Activated CD8-positive, alpha-beta memory T cell treated with anti-CD3 and anti-CD28 coated beads, Interleukin-2, amount 50 U/mL, for 1 hour (primary cell): ENCODE data around the gene TPM4.
A peak's percentile ranks its signal among the peaks of the same experiment; 100 is the strongest.
"Not testable (repeated sequence)": the region's sequence is repeated elsewhere in the genome, so short reads cannot be mapped to it uniquely, and the experiment has no call there.

ENCODE experiments used
- DNase-seq: peaks from one replicate; pipeline ENCODE4 v3.0.0-alpha.2; 2020; ENCODE audit errors: extremely low read depth

Gene TPM4

DNA sequence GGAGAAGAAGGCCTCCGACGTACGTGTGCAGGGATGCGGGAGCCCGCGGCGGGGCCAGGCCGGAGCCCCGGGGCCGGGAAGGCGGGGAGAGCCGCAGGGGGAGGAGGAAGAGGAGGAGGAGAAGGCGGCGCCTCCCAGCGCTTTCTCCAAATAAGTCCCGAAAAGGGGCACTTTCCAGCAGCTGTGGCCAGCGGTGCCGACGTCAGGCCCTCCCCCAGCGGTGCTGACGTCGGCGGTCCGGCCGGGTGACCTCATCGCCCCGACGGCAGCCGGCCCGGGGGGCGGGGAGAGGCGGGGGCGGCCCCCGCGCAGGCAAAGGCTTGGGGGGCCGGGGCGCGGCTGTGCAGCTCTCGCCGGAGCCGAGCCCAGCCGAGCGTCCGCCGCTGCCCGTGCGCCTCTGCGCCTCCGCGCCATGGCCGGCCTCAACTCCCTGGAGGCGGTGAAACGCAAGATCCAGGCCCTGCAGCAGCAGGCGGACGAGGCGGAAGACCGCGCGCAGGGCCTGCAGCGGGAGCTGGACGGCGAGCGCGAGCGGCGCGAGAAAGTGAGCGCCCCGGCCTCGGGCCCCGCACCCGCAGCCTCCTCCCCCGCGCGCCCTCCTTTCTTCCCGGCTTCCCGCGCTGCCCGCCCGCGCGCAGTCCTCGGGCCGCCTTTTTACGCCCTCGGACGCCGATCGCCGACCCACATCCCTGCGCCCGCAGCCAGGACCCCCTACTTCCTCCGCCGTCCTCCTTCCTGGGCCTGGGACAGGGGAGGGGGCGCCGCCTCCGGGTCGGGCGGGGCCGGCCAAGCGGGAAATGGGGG is at the start of gene TPM4:
TSS of gene TPM4 (plus strand) at position 342 of the 804 bp plus-strand sequence. CDS start at position 413, 71 bp downstream.
- DNase-seq = peak; percentile 77

GRCh38 chr19:16026756-16027155 is 49.5 kb upstream of the TPM4 start:
- no peak for DNase-seq

GRCh38 chr19:16027528-16027927 is 48.8 kb upstream of the TPM4 start:
- no peak for DNase-seq

DNA sequence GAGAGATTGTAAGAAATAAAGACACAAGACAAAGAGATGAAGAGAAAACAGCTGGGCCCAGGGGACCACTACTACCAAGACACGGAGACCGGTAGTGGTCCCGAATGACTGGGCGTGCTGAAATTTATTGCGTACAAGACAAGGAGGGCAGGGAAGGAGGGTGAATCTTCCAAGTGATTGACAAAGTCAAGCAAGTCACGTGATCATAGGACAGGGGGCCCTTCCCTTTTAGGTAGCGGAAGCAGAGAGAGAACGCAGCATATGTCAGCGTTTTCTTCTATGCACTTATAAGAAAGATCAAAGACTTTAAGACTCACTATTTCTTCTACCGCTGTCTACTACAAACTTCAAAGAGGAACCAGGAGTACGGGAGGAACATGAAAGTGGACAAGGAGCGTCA is 46.1 kb upstream of the TPM4 start:
- DNase-seq = not testable (repeated sequence)

DNA sequence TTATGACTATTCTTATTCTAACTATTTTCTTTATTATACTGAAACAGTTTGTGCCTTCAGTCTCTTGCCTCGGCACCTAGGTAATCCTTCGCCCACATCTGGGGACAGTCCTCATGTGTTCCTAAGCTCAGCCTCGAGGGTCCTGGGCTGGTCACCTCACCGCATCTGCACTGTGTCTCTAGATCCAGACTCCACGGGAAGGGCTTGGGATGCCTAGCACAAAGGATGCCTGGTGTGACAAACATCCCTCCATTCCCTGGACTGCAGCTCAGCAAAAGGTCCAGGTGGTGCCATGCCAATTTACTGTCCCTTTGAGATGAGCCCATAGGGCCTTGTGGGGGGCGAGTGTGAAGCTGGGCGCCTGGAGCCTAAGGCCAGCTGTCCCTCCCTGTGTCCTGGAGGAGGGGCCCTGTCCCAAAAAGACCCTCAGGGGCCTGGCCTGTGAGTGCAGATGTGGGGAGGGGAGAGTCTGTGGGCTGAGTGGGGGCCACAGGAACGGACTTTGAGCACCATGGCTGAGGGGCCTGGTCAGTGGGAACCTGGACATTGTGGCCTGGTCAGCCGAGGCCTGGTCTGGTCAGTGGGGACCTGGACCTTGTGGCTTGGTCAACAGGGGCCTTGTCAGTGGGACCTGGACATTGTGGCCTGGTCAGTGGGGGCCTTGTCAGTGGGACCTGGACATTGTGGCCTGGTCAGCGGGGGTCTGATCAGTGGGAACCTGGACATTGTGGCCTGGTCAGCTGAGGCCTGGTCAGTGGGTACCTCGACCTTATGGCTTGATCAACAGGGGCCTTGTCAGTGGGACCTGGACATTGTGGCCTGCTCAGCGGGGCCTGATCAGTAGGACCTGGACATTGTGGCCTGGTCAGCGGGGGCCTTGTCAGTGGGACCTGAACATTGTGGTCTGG is 45.1 kb upstream of the TPM4 start:
- no peak for DNase-seq

GRCh38 chr19:16031872-16032200 is 44.5 kb upstream of the TPM4 start:
- no peak for DNase-seq

DNA sequence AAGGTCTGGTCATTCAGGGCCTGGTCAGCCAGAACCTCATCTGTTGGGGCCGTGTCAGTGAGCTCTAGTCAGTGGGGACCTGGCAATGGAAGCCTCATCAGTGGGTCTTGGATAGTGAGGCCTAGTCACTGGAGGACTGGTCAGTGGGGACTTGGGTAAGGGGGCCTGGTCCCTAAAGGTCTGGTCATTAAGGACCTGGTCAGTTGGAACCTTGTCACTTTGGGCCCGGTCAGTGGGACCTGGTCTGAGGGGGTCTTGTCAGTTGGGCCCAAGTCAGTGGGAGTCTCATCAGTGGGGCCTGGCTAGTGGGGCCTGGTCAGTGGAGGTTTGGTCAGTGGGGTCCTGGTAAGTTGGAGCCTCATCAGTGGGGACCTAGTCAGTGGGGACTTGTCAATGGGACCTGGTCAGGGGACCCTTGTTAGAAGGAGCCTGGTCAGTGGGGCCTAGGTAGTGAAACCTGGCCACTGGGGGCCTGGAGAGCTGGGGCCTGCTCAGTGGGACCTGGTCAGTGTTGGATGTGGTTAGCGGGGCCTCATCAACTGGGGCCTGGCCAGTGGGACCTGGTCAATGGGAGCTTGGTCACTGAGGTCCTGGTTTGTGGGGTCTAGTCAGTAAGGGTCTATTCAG is 43.7 kb upstream of the TPM4 start:
- DNase-seq = no peak

GRCh38 chr19:16033136-16033530 is 43.2 kb upstream of the TPM4 start:
- DNase-seq = no peak

DNA sequence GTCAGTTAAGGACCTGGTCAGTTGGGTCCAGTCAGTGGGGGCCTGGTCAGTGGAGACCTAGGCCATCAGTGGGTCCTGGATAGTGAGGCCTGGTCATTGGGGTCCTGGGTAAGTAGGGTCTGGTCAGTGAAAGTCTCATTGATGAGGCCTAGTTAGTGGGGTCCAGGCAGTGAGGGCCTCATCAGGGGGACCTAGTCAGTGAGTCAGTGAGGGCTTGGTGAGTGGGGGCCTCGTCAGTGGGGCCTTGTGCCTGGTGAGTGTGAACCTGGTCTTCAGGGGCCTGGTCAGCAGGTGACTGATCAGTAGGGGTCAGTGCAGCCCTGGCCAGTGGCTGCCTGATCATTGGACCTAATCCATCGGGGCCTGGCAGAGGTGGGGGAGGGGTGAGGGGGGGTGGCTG is 42.6 kb upstream of the TPM4 start:
- DNase-seq = no peak

GRCh38 chr19:16034180-16034579 is 42.1 kb upstream of the TPM4 start:
- no peak for DNase-seq

DNA sequence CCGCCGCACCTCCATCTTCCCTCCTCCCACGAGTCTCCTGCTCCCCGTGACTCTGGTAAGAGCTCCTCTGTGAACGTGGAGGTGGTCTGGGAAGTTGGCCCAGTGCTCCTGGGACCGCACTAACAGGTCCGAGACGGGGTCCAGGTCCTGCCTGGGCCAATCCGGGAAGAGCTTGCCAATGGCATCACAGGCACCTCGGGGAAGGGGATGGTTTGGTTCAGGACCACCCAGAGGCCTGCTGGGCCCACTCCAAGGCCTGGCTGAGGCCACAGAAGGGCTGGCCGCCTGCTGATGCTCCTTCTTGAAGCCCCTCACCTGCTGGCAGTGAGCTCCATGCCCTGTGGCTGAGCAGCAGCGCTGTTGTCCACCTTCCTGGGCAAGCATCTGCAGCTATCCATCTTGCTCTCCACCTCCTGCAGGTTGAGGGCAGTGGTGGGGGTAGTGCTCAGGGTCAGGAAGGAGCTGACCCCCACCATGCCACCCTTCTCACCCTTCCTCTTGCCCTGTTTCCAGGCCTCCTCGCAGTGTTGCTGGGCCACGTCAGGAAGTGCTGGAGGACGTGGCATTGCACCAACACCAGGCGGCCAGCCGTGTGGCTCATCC is 41.2 kb upstream of the TPM4 start:
- no peak for DNase-seq

GRCh38 chr19:16035601-16036297 is 40.5 kb upstream of the TPM4 start:
- no peak for DNase-seq

DNA sequence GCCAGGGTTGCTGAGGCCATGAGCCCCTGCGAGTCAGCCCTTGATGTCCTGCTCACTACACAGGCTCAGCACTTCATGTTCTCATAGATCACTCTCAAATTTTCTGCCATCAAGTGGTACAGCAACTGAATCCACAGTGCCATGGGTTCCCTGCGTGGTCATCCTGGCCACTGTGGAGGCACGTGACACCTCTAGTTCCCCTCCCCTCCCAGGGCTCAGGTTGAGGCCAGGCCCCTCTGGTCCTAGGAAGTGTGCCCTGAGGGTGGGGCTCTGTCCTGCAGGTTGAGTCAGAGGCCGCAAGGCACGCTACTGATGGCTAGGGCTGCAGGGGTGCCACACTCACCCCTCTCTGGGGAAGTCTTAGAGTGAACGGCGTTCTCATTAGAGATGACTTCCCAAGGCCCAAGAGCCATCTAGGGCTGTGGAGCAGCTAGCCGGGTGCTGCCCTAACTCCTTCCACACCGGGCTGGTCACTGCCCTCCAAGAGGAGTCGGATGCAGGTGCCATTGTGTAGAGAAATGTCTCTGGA is 39.8 kb upstream of the TPM4 start:
- DNase-seq = no peak

DNA sequence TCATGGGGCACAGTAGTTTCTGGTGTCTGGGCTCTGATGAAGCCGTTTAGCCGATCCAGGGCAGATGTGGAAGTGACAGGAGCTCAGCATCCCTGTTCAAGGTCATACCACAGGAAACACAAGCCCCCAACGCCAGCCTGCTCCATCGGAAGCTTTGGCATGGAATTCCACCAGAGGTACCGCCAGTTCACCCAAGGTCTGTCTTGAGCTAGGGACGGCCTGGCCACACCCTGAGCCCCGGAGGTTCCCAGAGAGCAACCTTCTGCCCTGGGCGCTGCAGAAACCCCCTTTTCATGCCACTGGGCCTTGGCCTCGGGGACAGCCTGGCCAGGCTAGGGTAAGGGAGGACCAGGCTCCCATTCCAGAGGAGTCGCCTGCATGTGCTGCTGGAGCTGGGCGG is 39.4 kb upstream of the TPM4 start:
- DNase-seq = no peak

DNA sequence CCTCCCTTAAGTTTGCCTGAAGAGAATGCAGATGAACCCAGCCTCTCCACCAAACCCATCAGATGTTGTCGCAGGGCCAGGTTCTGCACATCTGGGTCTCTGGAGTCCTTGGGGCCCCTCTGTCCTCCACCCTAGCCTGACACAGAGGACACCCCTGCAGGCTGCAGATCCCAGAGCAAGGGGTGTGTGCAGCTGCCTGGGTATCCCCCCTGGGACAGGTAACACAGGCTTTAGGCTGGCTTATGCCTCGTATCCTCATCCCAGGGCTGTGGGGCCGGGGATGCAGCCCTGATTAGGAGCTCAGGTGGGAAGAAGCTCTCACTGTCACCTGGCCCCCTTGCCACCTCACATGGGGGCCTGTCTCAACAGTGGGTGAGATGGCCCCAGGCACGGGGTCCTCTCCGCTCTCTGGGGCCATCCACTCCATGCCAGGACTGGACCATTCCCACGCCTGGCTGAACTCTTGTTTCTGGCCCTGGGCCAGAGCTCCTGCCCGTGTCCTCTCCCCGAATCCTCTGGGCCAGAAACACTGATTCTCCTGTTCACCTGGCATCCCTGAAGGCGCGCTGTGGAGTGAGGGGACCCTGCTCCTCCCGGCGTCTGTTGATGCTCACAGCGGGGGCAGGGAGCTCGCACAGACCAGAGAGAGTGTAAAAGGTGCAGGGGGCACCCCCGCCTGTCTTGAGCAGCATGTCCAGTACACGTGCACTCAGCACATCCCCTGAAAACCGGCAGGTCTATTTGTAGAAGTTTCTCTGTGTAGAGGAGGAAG is 38.7 kb upstream of the TPM4 start:
- no peak for DNase-seq

DNA sequence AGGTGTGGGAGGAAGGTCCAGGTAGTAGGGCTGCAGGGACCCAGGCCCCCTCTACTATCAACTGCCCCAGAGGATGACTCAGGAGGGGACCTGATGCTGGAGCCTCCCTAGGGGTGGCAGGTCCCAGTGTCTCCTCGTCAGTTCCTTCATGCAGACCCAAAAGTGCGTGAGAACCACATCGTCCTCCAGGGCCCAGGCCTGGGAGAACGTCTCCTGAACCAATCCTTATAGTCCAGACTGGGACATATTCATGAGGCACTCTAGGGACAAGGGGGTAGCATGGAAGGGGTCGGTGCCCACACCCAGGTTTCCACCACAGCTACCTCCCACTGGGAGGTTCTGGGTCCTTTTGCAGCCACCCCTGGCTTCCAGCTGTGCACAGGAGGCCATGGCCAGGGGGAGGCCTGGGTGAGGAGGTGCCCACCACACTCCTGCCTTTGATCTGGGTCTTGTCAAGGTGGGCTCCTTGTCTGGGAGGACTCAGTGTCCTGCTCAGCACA is 38.0 kb upstream of the TPM4 start:
- no peak for DNase-seq

- no peak for DNase-seq
Measured at GRCh38 chr19:16039081-16039480, 37.2 kb upstream of the TPM4 start.

DNA sequence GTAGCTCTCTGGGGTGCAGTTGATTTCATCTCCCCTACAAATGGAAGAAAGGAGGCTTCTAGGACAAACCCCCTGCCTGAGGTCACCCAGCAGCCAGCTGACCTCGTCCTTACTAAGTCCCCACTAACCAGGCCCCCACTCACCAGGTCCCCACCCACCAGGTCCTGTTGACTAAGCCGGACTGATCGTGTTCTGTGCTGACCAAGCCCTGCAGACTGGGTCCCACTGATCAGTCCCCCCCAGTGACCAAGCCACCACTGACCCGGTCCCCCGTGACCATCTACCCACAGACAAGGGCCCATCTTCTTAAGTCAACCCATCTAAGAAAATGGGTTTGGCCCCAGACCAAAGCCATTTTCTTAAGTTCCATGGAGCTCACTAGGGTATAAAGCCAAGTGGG is 36.8 kb upstream of the TPM4 start:
- DNase-seq = no peak

GRCh38 chr19:16040642-16041041 is 35.7 kb upstream of the TPM4 start:
- DNase-seq = no peak

DNA sequence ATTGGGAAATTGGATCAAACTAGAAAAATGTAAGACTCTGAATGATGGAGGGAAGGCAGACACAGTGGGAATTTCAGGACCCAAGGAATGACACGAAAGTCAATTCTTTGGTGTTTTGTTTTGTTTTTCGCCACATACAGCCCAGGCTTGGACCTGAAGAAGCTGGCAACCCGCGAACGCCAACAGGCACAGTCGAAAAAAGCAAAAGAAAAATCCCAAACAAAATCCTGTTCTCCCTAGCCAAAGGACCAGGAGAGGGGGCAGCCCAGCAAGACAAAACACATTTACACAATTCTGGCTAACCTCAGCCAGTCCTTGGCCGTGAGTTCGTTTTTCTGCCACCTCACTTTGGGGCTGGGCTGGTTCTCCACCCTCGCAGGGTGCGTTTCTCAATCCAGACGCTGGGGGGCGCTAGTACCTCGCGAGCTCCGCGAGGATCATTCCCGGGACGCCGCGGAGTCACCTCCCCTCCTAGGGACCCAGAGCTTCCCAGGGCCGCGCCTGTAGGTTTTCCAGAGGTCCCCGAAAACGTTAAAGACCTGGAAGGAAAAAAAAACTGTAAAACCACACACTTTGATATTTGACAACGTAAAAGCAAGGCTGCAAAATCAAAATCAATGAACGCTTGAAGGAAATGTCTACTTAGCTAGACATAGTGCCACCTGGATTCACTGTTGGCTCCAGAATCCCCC is 34.9 kb upstream of the TPM4 start:
- DNase-seq = peak; percentile 26
